K562 treated with DMSO at 1 percent for 48 hours (cell line): ENCODE measurements around the gene NTN5. TPM values are rescaled to one million over a fixed set of nuclear protein-coding genes. Genes with fewer than 3 reads are reported as not detected.

Source experiments
- total RNA-seq: library from RNA; unstranded; fragments of 300-600 nt; gene quantifications from 2 replicates; pipeline ENCODE4 v1.2.3, GENCODE V29; 2022; ENCODE audit warnings: low replicate concordance; ENCODE audit errors: extremely low read depth

The NTN5 gene, protein sequence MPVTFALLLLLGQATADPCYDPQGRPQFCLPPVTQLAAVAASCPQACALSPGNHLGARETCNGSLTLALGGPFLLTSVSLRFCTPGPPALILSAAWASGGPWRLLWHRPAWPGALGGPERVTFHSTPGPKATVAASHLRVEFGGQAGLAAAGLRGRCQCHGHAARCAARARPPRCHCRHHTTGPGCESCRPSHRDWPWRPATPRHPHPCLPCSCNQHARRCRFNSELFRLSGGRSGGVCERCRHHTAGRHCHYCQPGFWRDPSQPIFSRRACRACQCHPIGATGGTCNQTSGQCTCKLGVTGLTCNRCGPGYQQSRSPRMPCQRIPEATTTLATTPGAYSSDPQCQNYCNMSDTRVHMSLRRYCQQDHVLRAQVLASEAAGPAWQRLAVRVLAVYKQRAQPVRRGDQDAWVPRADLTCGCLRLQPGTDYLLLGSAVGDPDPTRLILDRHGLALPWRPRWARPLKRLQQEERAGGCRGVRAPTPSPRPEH
- not detected in 2 replicates for total RNA-seq

DNA sequence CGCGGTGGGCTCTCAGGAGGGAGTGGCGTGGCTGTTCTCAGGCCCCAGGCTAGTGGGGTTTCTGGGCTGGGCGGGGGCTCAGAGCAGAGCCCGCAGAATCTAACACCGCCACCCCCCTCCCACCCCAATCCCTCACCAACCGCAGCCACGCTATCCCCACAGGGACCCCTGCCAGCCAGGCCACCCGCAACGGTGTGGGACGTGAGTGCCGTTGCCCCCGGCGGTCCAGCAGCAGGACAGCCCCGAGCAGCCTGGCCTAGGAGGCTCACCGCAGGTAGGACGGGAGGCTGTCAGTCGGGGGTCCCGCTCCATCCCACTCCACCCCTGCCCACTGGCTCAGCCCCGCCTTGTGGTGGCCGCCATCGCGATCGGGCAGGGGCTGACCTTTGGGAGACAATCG lies at the start of gene NTN5:
Gene NTN5 (minus strand): TSS at position 24 of the 400 bp plus-strand sequence. CDS start 2,031 bp downstream, outside the sequence.

DNA sequence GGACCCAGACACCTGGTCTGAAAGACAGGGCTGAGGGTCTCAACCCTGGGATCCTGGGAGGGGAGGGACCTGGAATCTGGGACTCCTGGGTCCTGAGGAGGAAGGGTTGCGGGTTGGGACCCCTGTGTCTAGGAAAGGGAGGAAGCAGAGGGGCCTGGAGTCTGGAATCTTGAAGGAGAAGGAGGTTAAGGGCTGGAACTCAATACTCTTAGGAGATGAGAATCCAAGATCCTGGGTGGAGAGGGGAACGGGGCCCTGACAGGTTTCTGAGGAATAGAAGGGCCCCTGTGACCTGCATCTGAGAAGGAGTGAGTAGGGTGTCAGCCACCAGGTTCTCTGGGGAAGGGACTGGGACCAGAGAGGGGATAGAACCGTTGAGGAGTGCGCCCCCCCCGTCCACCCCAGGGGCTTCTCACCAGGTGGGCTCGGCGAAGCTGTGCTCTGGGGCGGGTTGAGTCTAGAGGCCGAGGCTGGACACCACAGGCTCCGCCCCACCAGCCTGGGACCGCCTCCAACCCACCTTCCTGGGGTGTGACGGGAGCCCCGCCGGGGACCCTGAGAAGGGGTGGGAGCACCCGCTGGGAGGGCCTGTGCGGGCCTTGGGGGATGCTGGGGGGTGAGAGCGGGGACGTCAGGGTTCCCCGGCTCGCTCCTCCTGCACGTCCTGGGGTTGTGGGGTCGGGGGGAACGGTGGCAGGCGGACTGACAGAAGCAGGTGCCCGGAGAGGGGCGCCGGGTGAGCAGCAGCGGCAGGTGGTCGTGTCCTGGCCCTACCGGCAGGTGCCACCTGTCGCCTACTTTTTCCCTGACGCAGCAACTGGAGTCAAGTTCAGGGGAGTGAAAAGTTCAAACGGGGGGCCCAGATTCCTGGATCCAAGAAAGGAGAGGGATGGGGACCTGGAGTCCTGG lies 46.7 kb upstream of the NTN5 start, which contains the start of gene MAMSTR:
Gene MAMSTR (minus strand): TSS at position 463 of the 909 bp plus-strand sequence. CDS start 694 bp downstream, outside the sequence.

DNA sequence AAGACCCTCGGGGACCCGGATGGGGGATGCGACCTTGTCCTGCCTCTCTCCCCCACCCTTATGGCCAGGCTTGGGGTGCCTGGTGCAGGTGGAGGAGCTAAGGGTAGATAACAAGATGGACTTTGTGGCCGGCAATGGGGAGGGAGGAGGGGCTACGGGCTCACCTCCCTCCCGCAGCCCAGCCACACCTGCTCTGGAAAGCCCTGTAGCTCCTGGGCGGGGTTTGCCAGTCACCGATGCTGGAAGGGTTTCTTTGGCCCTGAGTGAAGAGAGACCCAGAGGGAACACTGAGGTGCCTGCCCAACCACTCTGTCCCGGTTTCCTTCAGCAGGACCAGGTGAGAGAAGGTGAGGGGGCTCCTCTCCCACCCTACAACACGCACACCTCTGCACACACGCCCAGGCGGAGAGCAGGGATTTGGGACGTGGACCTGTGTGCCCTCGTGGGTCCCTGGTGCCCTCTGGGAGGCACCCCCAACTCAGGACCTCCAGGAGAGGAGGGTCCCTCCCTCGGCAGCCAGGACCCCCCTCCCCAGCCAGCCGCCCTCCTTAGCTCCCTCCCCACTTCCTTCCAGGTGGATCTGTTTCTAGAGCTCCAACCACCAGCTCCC lies 23.0 kb upstream of the NTN5 start, which contains the start of gene FUT2:
Gene FUT2 (plus strand): TSS at position 229 of the 610 bp plus-strand sequence. CDS start 6,986 bp downstream, outside the sequence.

DNA sequence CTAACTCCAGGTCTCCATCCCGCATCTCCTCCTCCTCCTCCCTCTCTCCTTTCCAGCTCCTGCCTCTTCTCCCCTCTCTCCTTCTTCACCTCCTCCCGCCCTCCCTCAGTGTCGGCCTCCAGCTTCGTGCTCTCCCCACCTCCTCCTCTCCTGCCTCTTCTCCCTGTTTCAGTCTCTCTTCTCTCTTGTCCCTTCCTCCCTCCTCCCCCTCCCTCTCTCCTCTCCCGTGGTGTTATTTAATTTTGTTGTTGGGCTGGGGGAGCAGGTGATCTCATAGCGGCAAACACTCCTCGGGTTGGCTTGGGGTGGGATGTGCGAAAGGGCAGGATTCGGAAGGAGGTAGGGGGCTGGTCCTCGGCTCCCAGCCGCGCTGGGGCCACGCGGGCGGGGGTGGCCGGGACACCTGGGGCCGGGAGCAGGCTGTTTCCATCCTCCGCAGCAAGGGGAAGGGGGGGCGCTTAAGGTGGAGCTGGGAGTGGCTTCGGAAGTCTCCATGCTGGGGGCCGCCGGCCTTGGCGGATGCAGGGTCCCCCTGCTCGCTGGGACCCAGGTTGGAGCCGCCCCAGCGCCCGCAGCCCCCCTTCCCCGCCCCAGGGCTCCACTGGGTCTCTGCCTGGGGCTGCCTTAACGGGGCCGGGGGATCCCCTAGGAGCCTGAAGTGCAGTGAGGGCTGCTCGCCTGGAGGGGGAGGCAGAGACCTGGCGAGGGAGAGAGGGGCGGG lies 26.7 kb downstream of the NTN5 start, which contains the start of gene CA11:
Gene CA11 (minus strand): TSS at position 187 of the 721 bp plus-strand sequence. CDS start 555 bp downstream, outside the sequence.

DNA sequence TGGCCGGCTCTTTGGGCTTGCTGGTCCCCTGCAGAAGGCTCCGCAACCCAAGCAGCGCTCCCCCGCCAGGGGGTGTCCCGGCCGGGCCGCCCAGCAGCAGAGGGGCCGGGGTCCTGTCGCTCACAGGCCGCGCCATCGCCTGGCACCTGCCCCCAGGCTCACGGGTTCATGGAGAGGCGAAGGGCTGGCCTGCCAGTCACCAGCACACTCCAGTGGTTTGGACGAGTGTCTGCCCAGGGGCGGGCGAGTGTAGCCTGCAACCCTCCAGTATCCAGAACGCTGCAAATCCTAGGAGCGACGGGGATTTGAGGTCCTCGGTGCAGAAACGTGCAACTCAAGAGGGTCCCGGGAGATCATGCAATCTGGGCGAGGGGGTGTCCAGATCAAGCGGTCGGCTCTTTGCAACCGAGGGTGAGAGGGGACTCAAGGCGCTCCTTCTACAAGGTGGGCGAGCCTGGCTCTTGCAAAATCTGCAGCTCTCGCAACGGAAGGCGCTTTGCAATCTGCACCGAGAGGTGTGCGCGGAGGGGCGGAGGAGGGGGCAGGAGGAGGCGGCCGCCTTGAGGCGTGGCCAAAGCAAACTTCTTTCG lies 35.9 kb downstream of the NTN5 start, which contains the start of gene DBP:
Gene DBP (minus strand): TSS at position 521 of the 590 bp plus-strand sequence. CDS start 385 bp downstream, at position 136.

DNA sequence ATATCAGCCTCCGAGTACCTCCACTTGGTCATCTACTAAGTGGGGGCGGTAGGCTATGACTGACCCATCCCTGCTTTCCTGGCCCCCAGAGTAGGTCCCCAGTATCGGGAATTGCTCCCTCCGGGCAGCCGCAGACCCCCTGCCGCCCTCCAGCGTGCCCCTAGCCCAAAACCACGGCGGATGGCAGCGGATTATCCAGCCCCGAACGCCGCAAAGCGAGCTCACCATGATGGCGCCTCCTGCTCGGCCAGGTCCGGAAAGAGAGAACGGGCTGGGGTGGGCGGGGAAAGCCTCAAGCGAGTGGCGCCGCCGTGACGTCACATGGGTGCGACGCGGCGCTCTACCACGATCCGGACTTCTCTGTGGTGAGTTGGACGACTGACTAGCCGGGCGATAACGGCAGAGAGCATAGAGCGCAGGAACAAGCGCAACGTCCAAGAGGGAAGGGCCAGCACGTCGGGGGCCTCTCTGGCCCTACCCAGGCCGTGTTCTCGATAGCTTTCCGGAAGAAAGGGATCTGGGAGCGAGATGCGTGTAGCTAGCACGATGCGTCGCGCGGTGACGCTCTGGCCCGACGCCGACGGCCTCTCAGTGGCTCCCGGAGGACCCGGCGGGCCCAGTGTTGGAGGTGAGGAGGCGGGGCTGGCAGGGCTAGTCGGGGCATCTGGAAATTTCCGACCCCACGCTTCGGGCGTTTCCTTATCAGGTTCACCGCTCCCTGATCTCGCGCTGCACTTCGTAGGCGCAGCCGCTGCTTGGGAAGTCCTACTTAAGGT lies 53.7 kb downstream of the NTN5 start, which contains the start of the genes RPL18 and SPHK2:
Gene RPL18 (minus strand): TSS at position 263 of the 776 bp plus-strand sequence. CDS start 35 bp downstream, at position 228.
Gene SPHK2 (plus strand): TSS at position 591 of the 776 bp plus-strand sequence. CDS start 1,009 bp downstream, outside the sequence.

DNA sequence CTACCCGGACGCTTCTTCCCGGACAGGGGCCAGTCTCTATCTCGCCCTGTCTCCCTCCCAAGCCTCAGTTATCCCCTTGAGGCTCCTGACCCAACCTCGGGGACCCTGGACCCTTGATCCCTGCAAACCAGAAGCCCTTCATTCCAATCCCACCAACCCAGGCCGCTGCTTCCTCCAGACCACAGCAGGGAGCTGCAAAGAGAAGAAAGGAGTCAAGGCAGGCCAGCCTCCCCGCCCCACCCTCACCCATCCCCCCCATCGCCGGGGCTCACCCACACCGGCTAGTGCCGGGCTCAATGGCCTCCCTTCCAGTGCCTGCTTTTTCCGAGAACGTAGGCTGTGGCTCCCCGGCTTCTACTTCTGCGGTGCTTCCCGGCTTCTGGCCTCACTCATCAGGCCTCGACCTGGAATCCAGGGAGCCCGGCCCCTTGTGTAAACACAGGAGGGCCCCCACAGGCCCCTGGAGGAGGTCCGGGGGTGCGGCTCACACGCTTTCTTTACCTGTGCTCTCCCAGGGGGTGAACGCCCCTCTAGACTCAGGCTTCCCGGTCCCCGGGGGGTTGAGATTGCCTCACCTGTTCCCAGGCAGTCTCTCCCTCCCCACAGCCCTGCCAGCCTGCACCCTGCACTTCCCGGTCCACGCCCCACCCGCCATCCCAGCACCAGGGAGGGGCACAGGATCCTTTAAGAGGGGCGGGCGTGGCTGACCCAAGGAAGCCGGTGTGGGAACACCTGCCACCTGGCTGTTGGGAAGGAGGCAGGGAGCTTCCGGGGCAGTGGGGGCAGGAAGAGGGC lies 58.2 kb downstream of the NTN5 start, which contains the start of gene FAM83E:
Gene FAM83E (minus strand): TSS at position 641 of the 795 bp plus-strand sequence. CDS start 1,704 bp downstream, outside the sequence.

Other genes starting within 250 kb of the NTN5 start
- gene GRWD1, start 227.0 kb downstream of the NTN5 start, total RNA-seq, result not detected in 2 replicates
- gene KCNJ14, start 217.4 kb downstream of the NTN5 start, total RNA-seq, result not detected in 2 replicates
- gene CYTH2, start 203.6 kb downstream of the NTN5 start, total RNA-seq, result 369 TPM in 1 of 2 replicates, not detected in the other
- not detected in 2 replicates for gene LMTK3, start 161.2 kb downstream of the NTN5 start, total RNA-seq
- gene SULT2B1, start 120.8 kb downstream of the NTN5 start, total RNA-seq, result not detected in 2 replicates
- gene SPACA4, start 66.3 kb downstream of the NTN5 start, total RNA-seq, result not detected in 2 replicates
- not detected in 2 replicates for gene FAM83E, start 57.9 kb downstream of the NTN5 start, total RNA-seq
- 1,825 and 4,740 TPM in 2 replicates for gene RPL18, start 53.8 kb downstream of the NTN5 start, total RNA-seq
- gene SPHK2, start 53.5 kb downstream of the NTN5 start, total RNA-seq, result not detected in 2 replicates
- gene DBP, start 35.6 kb downstream of the NTN5 start, total RNA-seq, result not detected in 2 replicates
- not detected in 2 replicates for gene CA11, start 26.8 kb downstream of the NTN5 start, total RNA-seq
- not detected in 2 replicates for gene FUT2, start 23.0 kb upstream of the NTN5 start, total RNA-seq
- not detected in 2 replicates for gene MAMSTR, start 46.7 kb upstream of the NTN5 start, total RNA-seq
- gene RASIP1, start 67.6 kb upstream of the NTN5 start, total RNA-seq, result not detected in 2 replicates
- gene IZUMO1, start 73.9 kb upstream of the NTN5 start, total RNA-seq, result not detected in 2 replicates
- not detected in 2 replicates for gene FUT1, start 79.6 kb upstream of the NTN5 start, total RNA-seq
- gene FGF21, start 82.5 kb upstream of the NTN5 start, total RNA-seq, result not detected in 2 replicates
- gene BCAT2, start 138.0 kb upstream of the NTN5 start, total RNA-seq, result not detected in 2 replicates
- gene HSD17B14, start 163.5 kb upstream of the NTN5 start, total RNA-seq, result not detected in 2 replicates
- gene PLEKHA4, start 195.6 kb upstream of the NTN5 start, total RNA-seq, result not detected in 2 replicates
- gene PPP1R15A, start 199.4 kb upstream of the NTN5 start, total RNA-seq, result not detected in 2 replicates
- not detected in 2 replicates for gene TULP2, start 225.7 kb upstream of the NTN5 start, total RNA-seq
- gene NUCB1, start 227.3 kb upstream of the NTN5 start, total RNA-seq, result 924 and 1,522 TPM in 2 replicates